Fibroblast of lung (primary cell): ENCODE results near the gene INSIG1. TPM values are rescaled to one million over a fixed set of nuclear protein-coding genes. Genes with fewer than 3 reads are reported as not detected.

Source experiments
- DNase-seq, 2 donors: peaks; one replicate each; pipeline versions ENCODE4 v3.0.0 to v3.0.0-alpha.2; 2010; ENCODE audit warnings: low read depth in 2 of 2
- H2AFZ ChIP-seq: 2 replicates; pipeline ENCODE4 v1.5.1; 2012; ENCODE audit warnings: low read length, control low read depth, inconsistent platforms
- H3K27ac ChIP-seq: 2 replicates; pipeline ENCODE4 v1.5.1; 2011; ENCODE audit warnings: low read length, control low read depth; ENCODE audit not compliant: insufficient read depth
- H3K27me3 ChIP-seq: 2 replicates; pipeline ENCODE4 v1.5.1; 2011; ENCODE audit warnings: mild to moderate bottlenecking, low read length; ENCODE audit not compliant: control insufficient read depth, insufficient read depth
- H3K36me3 ChIP-seq: 2 replicates; pipeline ENCODE4 v1.5.1; 2011; ENCODE audit warnings: low read length; ENCODE audit not compliant: control insufficient read depth, insufficient read depth
- H3K4me1 ChIP-seq: 2 replicates; pipeline ENCODE4 v1.5.1; 2011; ENCODE audit warnings: low read length; ENCODE audit not compliant: control insufficient read depth, insufficient read depth; ENCODE audit errors: extremely low read depth
- H3K4me2 ChIP-seq: 2 replicates; pipeline ENCODE4 v1.5.1; 2011; ENCODE audit warnings: low read length, control low read depth; ENCODE audit not compliant: insufficient read depth; ENCODE audit errors: extremely low read depth
- H3K4me3 ChIP-seq, 4 experiments: fragments of 200-600 bp in 1 of 4; sonication (generic) in 1 of 4; replicated peaks in 1 of 4; 2 replicates each; pipeline ENCODE4 v1.5.1; 2011 to 2016; ENCODE audit warnings: low read length in 4 of 4, low read depth in 3 of 4, mild to moderate bottlenecking in 3 of 4, control low read depth in 2 of 4, inconsistent platforms in 1 of 4, mixed read lengths in 1 of 4; ENCODE audit not compliant: insufficient read depth in 1 of 4; ENCODE audit errors: control extremely low read depth in 1 of 4
- H3K79me2 ChIP-seq: 2 replicates; pipeline ENCODE4 v1.5.1; 2012; ENCODE audit warnings: mild to moderate bottlenecking, low read length, inconsistent platforms; ENCODE audit not compliant: control insufficient read depth, insufficient read depth
- H3K9ac ChIP-seq: 2 replicates; pipeline ENCODE4 v1.5.1; 2011; ENCODE audit warnings: mild to moderate bottlenecking, low read length, control low read depth; ENCODE audit not compliant: insufficient read depth
- H3K9me3 ChIP-seq: 2 replicates; pipeline ENCODE4 v1.5.1; 2012; ENCODE audit warnings: low read depth, low read length; ENCODE audit not compliant: control insufficient read depth, insufficient read depth
- H4K20me1 ChIP-seq: 2 replicates; pipeline ENCODE4 v1.5.1; 2011; ENCODE audit warnings: low read length; ENCODE audit not compliant: control insufficient read depth, insufficient read depth; ENCODE audit errors: extremely low read depth
- CTCF ChIP-seq, 2 donors: IDR thresholded peaks in 1 of 2; conservative IDR thresholded peaks in 1 of 2; 1 replicate in 1 of 2; 2 replicates in 1 of 2; pipeline ENCODE4 v1.5.1; 2011 to 2012; ENCODE audit warnings: low read length in 2 of 2, control low read depth in 1 of 2, inconsistent platforms in 1 of 2, low read depth in 1 of 2, mild to moderate bottlenecking in 1 of 2
- EZH2 ChIP-seq: IDR thresholded peaks from 2 replicates; pipeline ENCODE4 v1.5.1; 2012; ENCODE audit warnings: low read length, control low read depth, mild to moderate bottlenecking; ENCODE audit errors: missing control alignments
- polyA plus RNA-seq, 2 donors: library from polyadenylated mRNA; depleted of rRNA in 1 of 2; stranded (reverse) in 1 of 2; unstranded in 1 of 2; fragments of >200 nt; gene quantifications; 2 replicates each; pipeline ENCODE4 v1.2.1, GENCODE V29; 2011 to 2012; ENCODE audit warnings: missing spikeins in 1 of 2
- total RNA-seq: library from RNA; depleted of rRNA; stranded (reverse); fragments of >200 nt; gene quantifications from 2 replicates; pipeline ENCODE4 v1.2.1, GENCODE V29; 2014

Gene INSIG1
- total and polyA plus RNA-seq, 2 donors (not counting 1 experiment from before 2014, with no cell fraction given), result 216 to 353 TPM

GRCh38 chr7:155265144-155265543 lies 32.5 kb upstream of the INSIG1 start:
- no peak for DNase-seq
- no peak for TF ChIP-seq EZH2
- TF ChIP-seq CTCF (conservative IDR thresholded peaks at IDR 0.05 in 1 of 2, IDR thresholded peaks at IDR 0.05 in 1 of 2; ENCODE audit: low read depth in 1 of 2, low read length in 2 of 2), result no peak
- Histone ChIP-seq H3K4me1 (no peaks in the 10 kb centered on the region), H3K9ac (no peak overlapping the region), H3K27ac (no peak overlapping the region), H2AFZ (no peak overlapping the region), H3K4me3 (no peak overlapping the region), H3K9me3 (no peaks in the 10 kb centered on the region), H3K27me3 (peaks cover 9% of the 10 kb centered on the region), H3K79me2 (no peaks in the 10 kb centered on the region), H4K20me1 (no peaks in the 10 kb centered on the region), H3K4me2 (no peak overlapping the region), H3K36me3 (no peaks in the 10 kb centered on the region)

- DNase-seq, result no peak
- Histone ChIP-seq H3K27ac (no peak overlapping the region), H4K20me1 (no peaks in the 10 kb centered on the region), H2AFZ (no peak overlapping the region), H3K4me1 (no peaks in the 10 kb centered on the region), H3K4me3 (no peak overlapping the region), H3K79me2 (no peaks in the 10 kb centered on the region), H3K27me3 (peaks cover 9% of the 10 kb centered on the region), H3K9ac (no peak overlapping the region), H3K9me3 (no peaks in the 10 kb centered on the region), H3K36me3 (no peaks in the 10 kb centered on the region), H3K4me2 (no peak overlapping the region)
- TF ChIP-seq EZH2 (no peak), CTCF (conservative IDR thresholded peaks at IDR 0.05 in 1 of 2, IDR thresholded peaks at IDR 0.05 in 1 of 2; ENCODE audit: low read depth in 1 of 2, low read length in 2 of 2) (no peak)
Observed at GRCh38 chr7:155265961-155266360, 31.7 kb upstream of the INSIG1 start.

- Histone ChIP-seq H3K4me2 (no peak overlapping the region), H3K9me3 (no peaks in the 10 kb centered on the region), H2AFZ (no peak overlapping the region), H3K9ac (no peak overlapping the region), H3K4me1 (no peaks in the 10 kb centered on the region), H3K27me3 (peaks cover 8% of the 10 kb centered on the region), H3K36me3 (no peaks in the 10 kb centered on the region), H3K79me2 (no peaks in the 10 kb centered on the region), H4K20me1 (no peaks in the 10 kb centered on the region), H3K4me3 (no peak overlapping the region), H3K27ac (no peak overlapping the region)
- TF ChIP-seq CTCF (conservative IDR thresholded peaks at IDR 0.05 in 1 of 2, IDR thresholded peaks at IDR 0.05 in 1 of 2; ENCODE audit: low read depth in 1 of 2, low read length in 2 of 2) (no peak), EZH2 (no peak)
- no peak for DNase-seq
Observed at GRCh38 chr7:155266440-155266839, 31.2 kb upstream of the INSIG1 start.
